GM21526 (cell line): ENCODE results near the gene CEP85L.
A peak's percentile ranks its signal among the peaks of the same experiment; 100 is the strongest.

ENCODE experiments used
- ATAC-seq: cut with Tn5 transposase; IDR thresholded peaks from one replicate; pipeline ENCODE4 v1.9.1; 2021; ENCODE audit warnings: moderate library complexity; ENCODE audit not compliant: unreplicated experiment, low FRiP score

The CEP85L gene

GRCh38 chr6:118625833-118626232, 25.6 kb downstream of the CEP85L start:
- no peak for ATAC-seq

- no peak for ATAC-seq
Observed at GRCh38 chr6:118621799-118622470, 29.5 kb downstream of the CEP85L start.

DNA sequence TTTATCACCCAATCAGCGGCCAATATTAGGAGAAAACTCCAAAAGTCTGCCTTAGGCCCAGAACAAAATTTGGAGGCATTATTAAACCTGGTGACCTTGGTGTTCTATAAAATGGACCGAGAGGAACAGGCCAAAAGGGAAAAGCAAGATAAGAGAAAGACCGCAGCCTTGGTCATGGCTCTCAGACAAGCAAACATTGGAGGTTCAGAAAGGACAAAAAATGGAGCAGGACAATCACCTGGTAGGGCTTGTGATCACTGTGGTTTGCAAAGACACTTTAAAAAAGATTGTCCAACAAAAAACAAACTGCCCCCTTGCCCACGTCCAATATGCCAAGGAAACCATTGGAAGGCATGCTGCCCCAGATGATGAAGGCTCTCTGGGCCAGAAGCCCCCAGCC, 31.2 kb downstream of the CEP85L start:
- ATAC-seq, result no peak

DNA sequence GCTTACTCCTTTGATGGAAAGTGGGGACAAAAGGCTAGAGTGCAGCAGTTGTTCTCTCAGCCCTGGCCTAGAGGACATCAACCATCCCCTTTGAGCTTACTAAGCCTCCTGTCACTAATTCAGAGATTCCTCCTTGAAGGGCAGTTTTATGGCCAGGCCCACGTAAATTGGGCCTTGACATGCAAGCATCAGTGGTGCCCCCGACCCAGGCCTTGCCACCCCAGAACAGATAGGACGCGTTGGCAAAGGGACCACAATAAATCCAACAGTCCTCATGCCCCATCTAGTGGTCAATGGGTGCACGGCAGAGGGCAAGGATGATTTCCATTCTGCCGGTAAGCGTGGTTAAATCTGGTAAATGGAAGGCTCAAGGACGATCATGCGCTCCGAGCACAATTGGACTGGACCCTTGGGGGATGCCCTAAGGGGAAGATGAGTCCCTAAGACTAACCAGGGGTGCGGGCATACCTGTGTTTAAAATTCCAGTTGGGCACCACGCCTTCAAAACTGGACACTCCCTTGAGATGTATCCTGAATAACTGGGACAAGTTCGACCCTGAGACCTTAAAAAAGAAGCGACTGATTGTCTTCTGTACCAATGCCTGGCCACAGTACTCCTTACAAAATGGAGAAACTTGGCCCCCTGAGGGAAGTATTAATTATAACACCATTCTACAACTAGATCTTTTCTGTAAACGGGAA, 32.6 kb downstream of the CEP85L start:
- ATAC-seq, result peak; percentile 91

GRCh38 chr6:118617417-118617816, 34.0 kb downstream of the CEP85L start:
- no peak for ATAC-seq

DNA sequence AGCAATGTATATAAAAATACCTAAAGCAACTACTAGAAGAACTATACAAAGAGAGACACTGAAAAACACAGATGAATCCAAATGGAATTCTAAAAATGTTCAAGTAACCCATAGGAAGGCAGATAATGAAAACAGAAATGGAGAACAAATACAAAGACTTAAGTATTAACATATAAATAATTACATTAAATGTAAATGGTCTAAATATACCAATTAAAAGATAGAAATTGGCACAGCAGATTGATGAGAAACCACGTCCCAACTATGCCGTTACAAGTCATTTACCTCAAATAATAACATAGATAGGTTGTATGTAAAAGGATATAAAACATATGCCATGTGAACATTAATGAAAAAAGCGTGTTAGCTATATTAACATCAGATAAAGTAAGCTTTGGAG, 40.1 kb downstream of the CEP85L start:
- no peak for ATAC-seq

GRCh38 chr6:118606858-118607257, 44.5 kb downstream of the CEP85L start:
- no peak for ATAC-seq

DNA sequence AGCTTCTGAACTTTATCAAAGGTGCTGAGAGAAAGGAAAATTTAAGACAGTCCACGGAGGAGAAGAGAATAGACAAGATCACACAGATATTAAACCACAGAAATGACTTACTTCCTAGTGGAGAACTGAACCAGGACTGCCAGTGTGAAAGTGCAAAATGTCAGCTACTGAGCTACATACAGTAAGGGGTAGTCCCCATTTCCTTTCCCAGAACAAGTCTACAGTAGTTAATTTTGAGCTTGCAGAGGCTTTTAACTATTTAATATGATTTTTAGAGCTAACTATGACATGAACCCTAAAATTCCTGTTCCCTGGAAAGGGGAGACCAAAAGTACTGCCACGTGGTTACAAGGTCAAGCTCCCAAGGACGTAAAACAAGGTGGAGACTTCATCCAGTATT, 45.1 kb downstream of the CEP85L start:
- ATAC-seq, result no peak

GRCh38 chr6:118603372-118603771, 48.0 kb downstream of the CEP85L start:
- no peak for ATAC-seq

GRCh38 chr6:118602300-118602699, 49.1 kb downstream of the CEP85L start:
- no peak for ATAC-seq

GRCh38 chr6:118598324-118598723, 53.1 kb downstream of the CEP85L start:
- ATAC-seq, result no peak

GRCh38 chr6:118597636-118598035, 53.8 kb downstream of the CEP85L start:
- ATAC-seq, result no peak

DNA sequence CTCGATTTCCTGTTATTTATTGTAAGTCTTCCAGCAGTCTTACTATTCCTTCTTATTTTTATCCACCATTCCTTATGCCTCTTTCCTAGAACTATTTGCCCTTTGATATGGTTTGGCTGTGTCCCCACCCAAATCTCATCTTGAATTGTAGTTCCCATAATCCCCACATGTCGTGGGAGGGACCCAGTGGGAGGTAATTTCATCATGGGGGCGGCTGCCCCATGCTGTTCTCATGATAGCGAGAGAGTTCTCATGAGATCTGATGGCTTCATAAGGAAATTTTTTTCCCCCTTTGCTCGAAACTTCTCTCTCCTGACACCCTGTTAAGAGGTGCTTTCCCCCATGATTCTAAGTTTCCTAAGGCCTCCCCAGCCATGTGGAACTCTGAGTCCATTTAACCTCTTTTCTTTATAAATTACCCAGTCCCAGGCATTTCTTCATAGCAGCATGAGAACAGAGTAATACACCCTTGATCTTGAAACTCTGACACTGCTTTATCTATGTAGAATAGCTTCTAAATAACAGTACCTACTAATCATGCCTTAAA, 54.5 kb downstream of the CEP85L start:
- ATAC-seq, result no peak

DNA sequence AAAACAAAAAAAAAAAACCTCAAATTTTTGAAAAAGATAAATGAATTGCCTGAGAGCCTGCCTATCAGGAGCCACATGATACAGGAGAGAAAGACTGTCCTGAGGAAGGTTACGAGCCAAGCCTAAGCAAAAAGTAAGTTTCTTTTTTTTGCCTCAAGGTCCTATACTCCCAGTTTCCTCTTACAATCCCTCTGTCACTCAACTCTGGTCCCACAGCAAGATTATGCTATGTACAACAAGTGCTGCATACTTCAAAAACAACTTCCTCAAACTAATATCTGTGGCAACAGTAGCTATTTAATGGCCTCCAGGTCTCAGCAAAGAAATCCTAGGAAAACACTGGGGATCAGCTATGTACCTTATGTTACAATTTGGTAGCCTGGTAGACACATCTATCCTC, 56.5 kb downstream of the CEP85L start:
- ATAC-seq, result no peak

DNA sequence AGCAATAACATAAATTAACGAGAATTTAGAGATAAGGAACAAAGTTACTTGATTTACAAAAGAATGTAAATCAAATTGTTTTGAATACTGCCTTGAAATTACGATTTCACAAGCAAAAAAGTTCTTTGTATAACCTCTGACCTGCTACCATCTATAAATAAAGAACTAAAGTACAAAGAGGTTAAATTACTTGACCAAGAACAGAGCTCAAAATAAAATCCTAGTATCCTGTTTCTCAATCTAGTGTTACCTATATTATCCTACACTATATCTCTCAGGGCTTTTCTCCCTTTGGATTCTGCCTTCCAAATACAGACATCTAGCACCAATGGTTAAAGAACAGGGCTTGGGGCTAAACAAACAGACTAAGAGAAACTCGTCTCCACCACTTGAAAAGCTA, 59.5 kb downstream of the CEP85L start:
- ATAC-seq, result no peak

DNA sequence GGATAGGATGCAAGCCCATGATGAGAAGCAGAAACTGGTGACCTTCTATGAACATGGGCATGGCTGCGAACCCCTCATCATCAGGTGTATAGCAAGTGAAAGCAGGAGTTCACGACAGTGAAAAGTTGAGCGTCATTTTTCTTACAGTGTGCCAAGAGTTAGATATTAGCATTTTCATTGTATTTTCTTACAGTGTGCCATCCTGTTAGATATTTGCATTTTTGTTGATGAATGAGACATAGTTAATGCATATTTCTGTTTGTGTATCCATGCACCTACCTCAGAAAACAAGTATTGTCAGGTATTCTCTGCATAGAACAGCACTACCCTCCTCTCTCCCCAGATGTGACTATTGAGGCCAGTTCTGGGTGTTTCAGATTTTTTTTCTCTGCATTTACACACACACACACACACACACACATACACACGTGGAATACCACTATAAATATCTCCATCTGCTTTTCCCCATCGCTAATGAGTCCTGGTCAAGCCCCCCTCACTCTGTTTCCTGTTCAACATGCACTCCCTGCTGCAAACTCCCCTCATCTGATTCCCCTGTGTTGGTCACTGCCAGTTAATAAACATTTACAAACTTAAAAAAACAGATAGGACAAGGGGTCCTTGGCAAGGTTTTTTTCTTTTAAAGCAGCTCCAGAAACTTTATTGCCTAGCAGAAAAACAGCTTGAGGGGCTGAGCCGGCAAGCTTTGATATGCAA, 61.6 kb downstream of the CEP85L start:
- ATAC-seq, result no peak

DNA sequence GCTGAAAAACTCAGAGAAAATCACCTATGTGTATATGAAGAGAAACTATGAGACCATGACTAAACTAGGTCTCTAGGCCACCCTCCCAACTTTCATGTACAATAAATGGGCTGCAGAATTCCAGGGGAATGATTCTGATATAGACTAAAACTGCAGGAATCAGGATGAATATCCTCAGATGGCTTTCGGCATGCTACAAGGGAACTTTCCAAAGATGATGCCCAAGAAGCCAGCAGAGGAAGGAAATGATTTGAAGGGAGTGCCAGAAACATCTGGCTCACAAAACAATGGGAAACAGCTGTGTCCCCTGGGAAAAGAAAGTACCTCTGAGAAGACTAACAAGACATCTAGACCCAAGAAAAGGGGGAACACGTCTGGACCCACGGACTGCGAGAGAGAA, 62.2 kb downstream of the CEP85L start:
- ATAC-seq, result no peak

DNA sequence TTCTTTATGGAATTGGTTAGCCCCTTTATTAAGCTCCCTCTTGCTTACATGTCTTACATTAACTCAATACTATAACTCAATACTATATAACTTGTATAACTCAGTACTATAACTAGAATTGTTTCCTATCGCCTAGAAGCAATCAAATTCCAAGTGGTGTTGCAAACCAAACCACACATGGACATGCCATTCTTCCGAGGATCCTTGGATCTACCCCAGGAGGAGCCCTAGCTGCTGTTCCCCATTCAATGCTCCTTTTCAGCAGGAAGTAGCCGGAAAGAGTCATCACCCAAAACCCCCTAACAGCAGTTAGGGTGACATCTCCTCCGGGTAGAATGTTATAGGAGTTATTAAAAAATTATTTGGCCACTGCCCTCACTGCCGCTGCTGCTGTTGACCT, 62.8 kb downstream of the CEP85L start:
- ATAC-seq, result no peak

- no peak for ATAC-seq
Observed at GRCh38 chr6:118586746-118587485, 64.5 kb downstream of the CEP85L start.

DNA sequence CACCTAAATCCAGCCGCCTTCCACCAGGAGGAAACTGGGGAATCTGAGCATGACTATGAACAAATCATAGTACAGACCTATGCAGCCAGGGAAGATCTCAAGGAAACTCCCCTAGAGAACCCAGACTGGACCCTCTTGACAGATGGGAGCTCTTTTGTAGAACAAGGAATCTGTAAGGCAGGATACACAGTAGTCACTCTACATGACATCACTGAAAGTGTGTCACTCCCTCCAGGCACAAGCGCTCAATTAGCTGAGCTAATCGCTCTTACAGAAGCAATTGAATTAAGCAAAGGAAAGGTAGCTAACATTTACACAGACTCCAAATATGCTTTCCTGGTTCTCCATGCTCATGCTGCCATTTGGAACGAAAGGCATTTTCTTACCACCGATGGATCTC, 66.5 kb downstream of the CEP85L start:
- no peak for ATAC-seq

- ATAC-seq, result no peak
Observed at GRCh38 chr6:118581489-118581959, 69.9 kb downstream of the CEP85L start.
